Testis (tissue), 2 donors: ENCODE measurements around the gene HSPA9.

Source experiments
- CTCF ChIP-seq, 3 experiments: fragments of 450-650 bp in 2 of 3; fragments of 200-600 bp in 1 of 3; sonication (generic) in 1 of 3; IDR thresholded peaks; one replicate each; pipeline ENCODE4 v1.5.1; 2016 to 2019; ENCODE audit warnings: antibody characterized with exemption in 3 of 3, mild to moderate bottlenecking in 2 of 3, moderate library complexity in 1 of 3
- POLR2A ChIP-seq: fragments of 450-650 bp; IDR thresholded peaks from one replicate; pipeline ENCODE4 v1.6.1; 2017; ENCODE audit warnings: antibody characterized with exemption, mild to moderate bottlenecking, moderate library complexity

- TF ChIP-seq CTCF (IDR thresholded peaks at IDR 0.05) (no peak), POLR2A (no peak)
Observed at GRCh38 chr5:138527170-138527569, 48.0 kb downstream of the HSPA9 start.
